HFF-Myc (cell line): ENCODE data around the gene AP3D1.
A peak's percentile ranks its signal among the peaks of the same experiment; 100 is the strongest.

Source experiments
- DNase-seq: peaks from one replicate; pipeline ENCODE4 v3.0.0-alpha.2; 2011; ENCODE audit warnings: low read depth; ENCODE audit errors: extremely low read depth
- H3K4me3 ChIP-seq: replicated peaks from 2 replicates; pipeline ENCODE4 v1.5.1; 2011; ENCODE audit warnings: low read depth, mild to moderate bottlenecking, control low read depth, low read length
- CTCF ChIP-seq: IDR thresholded peaks from 2 replicates; pipeline ENCODE4 v1.5.1; 2012; ENCODE audit warnings: mild to moderate bottlenecking, low read depth, low read length, control low read depth; ENCODE audit errors: missing control alignments

Gene AP3D1

GRCh38 chr19:2149980-2150793, 1.2 kb downstream of the AP3D1 start:
- DNase-seq = no peak
- no peak for TF ChIP-seq CTCF
- peak overlapping the region; percentile 96 for H3K4me3 ChIP-seq

- no peak for TF ChIP-seq CTCF
- no peak overlapping the region for H3K4me3 ChIP-seq
- DNase-seq = no peak
Measured at GRCh38 chr19:2148482-2149135, 2.8 kb downstream of the AP3D1 start.

GRCh38 chr19:2145831-2146241, 5.5 kb downstream of the AP3D1 start:
- no peak for TF ChIP-seq CTCF
- H3K4me3 ChIP-seq = no peak overlapping the region
- DNase-seq = no peak

GRCh38 chr19:2144190-2144589, 7.2 kb downstream of the AP3D1 start:
- no peak for TF ChIP-seq CTCF
- DNase-seq = no peak
- no peak overlapping the region for H3K4me3 ChIP-seq

- no peak for TF ChIP-seq CTCF
- H3K4me3 ChIP-seq = no peak overlapping the region
- no peak for DNase-seq
Measured at GRCh38 chr19:2142173-2142829, 9.1 kb downstream of the AP3D1 start.

- no peak for DNase-seq
- H3K4me3 ChIP-seq = no peak overlapping the region
- no peak for TF ChIP-seq CTCF
Measured at GRCh38 chr19:2140138-2140569, 11.2 kb downstream of the AP3D1 start.
